Measurements from ENCODE around the gene GJA4. TPM values are rescaled to one million over a fixed set of nuclear protein-coding genes. Genes with fewer than 3 reads are reported as not detected.

Gene GJA4
- total RNA-seq, 1 experiment from 2014 or later: not detected

GRCh38 chr1:34828611-34829010 is 35.8 kb downstream of the GJA4 start:
- Histone ChIP-seq H3K4me3 (ENCODE audit: low read depth, low read length) (no peak overlapping the region), H3K36me3 (ENCODE audit: control insufficient read depth, insufficient read depth, low read length) (no peaks in the 10 kb centered on the region), H3K27me3 (replicated peaks; ENCODE audit: control insufficient read depth, insufficient read depth, low read length) (no peaks in the 10 kb centered on the region), H3K9me3 (no peaks in the 10 kb centered on the region), H3K4me1 (no peaks in the 10 kb centered on the region)
- Mint-ChIP-seq H3K27me3 (ENCODE audit: insufficient read depth, unreplicated experiment) (no peaks in the 10 kb centered on the region), H3K27ac (ENCODE audit: unreplicated experiment) (no peak overlapping the region), H3K9me3 (ENCODE audit: unreplicated experiment) (no peaks in the 10 kb centered on the region), H3K4me3 (ENCODE audit: unreplicated experiment) (no peak overlapping the region), H3K36me3 (ENCODE audit: insufficient read depth, unreplicated experiment) (no peaks in the 10 kb centered on the region), H3K4me1 (ENCODE audit: low read depth, unreplicated experiment) (no peaks in the 10 kb centered on the region)
- ChIA-PET POLR2A (no interaction called here), CTCF (no interaction called here)
- TF ChIP-seq, protein P1, sequence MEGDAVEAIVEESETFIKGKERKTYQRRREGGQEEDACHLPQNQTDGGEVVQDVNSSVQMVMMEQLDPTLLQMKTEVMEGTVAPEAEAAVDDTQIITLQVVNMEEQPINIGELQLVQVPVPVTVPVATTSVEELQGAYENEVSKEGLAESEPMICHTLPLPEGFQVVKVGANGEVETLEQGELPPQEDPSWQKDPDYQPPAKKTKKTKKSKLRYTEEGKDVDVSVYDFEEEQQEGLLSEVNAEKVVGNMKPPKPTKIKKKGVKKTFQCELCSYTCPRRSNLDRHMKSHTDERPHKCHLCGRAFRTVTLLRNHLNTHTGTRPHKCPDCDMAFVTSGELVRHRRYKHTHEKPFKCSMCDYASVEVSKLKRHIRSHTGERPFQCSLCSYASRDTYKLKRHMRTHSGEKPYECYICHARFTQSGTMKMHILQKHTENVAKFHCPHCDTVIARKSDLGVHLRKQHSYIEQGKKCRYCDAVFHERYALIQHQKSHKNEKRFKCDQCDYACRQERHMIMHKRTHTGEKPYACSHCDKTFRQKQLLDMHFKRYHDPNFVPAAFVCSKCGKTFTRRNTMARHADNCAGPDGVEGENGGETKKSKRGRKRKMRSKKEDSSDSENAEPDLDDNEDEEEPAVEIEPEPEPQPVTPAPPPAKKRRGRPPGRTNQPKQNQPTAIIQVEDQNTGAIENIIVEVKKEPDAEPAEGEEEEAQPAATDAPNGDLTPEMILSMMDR (IDR thresholded peaks at IDR 0.05; ENCODE audit: insufficient read depth in 1 of 2, low read depth in 1 of 2, low read length in 1 of 2, severe bottlenecking in 1 of 2, unreplicated experiment in 1 of 2): no peak
- no peak for DNase-seq
- intact Hi-C loops (cut with micrococcal nuclease; ENCODE audit: unreplicated experiment): no loop called here
- BruUV-seq (replicated peaks): no TSS peak

- Mint-ChIP-seq H3K36me3 (ENCODE audit: insufficient read depth, unreplicated experiment) (no peaks in the 10 kb centered on the region), H3K4me3 (ENCODE audit: unreplicated experiment) (no peak overlapping the region), H3K27ac (ENCODE audit: unreplicated experiment) (no peak overlapping the region), H3K27me3 (ENCODE audit: insufficient read depth, unreplicated experiment) (no peaks in the 10 kb centered on the region), H3K9me3 (ENCODE audit: unreplicated experiment) (no peaks in the 10 kb centered on the region), H3K4me1 (ENCODE audit: low read depth, unreplicated experiment) (no peaks in the 10 kb centered on the region)
- H3K36me3 ChIP-seq (ENCODE audit: control insufficient read depth, insufficient read depth, low read length): no peaks in the 10 kb centered on the region
- H3K4me1 ChIP-seq: no peaks in the 10 kb centered on the region
- no peak for DNase-seq
- no peaks in the 10 kb centered on the region for H3K27me3 ChIP-seq (replicated peaks; ENCODE audit: control insufficient read depth, insufficient read depth, low read length)
- H3K9me3 ChIP-seq: no peaks in the 10 kb centered on the region
- ChIA-PET POLR2A (no interaction called here), CTCF (no interaction called here)
- intact Hi-C loops (cut with micrococcal nuclease; ENCODE audit: unreplicated experiment): no loop called here
- TF ChIP-seq, protein P1 (IDR thresholded peaks at IDR 0.05; ENCODE audit: insufficient read depth in 1 of 2, low read depth in 1 of 2, low read length in 1 of 2, severe bottlenecking in 1 of 2, unreplicated experiment in 1 of 2): no peak
- H3K4me3 ChIP-seq (ENCODE audit: low read depth, low read length): no peak overlapping the region
- no TSS peak for BruUV-seq (replicated peaks)
Measured at GRCh38 chr1:34829250-34829649, 36.5 kb downstream of the GJA4 start.

DNA sequence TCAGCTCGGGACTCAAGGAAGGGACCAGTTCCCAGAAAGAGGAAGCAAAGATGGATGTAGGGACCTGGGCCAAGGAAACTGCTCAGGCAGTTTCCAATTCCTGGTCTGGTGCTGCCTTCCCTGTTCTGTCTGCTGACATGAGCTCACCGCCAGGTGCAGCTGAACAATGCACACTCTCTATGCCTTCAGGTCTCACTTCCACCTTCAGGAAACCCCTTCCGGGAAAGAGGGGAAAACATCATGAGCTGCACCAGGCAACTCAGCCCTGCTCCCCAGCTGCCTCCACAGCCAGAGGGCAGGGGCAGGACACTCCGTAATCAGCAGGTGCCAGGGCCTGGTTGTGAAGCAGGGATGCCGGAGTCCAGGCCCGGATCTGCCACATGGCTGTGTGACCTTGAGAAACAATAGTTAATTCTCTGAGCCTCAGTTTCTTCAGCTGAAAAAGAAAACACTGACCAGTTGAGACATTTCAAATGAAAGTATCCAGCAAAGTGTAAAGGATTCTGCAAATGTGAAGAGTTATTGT is 39.0 kb downstream of the GJA4 start:
- Histone ChIP-seq H3K36me3 (ENCODE audit: control insufficient read depth, insufficient read depth, low read length) (no peaks in the 10 kb centered on the region), H3K4me1 (no peaks in the 10 kb centered on the region), H3K27me3 (replicated peaks; ENCODE audit: control insufficient read depth, insufficient read depth, low read length) (no peaks in the 10 kb centered on the region), H3K9me3 (no peaks in the 10 kb centered on the region), H3K4me3 (ENCODE audit: low read depth, low read length) (no peak overlapping the region)
- no peak for DNase-seq
- POLR2A ChIA-PET: no interaction called here
- Mint-ChIP-seq H3K9me3 (ENCODE audit: unreplicated experiment) (no peaks in the 10 kb centered on the region), H3K27ac (ENCODE audit: unreplicated experiment) (no peak overlapping the region), H3K27me3 (ENCODE audit: insufficient read depth, unreplicated experiment) (no peaks in the 10 kb centered on the region), H3K4me1 (ENCODE audit: low read depth, unreplicated experiment) (no peaks in the 10 kb centered on the region), H3K36me3 (ENCODE audit: insufficient read depth, unreplicated experiment) (no peaks in the 10 kb centered on the region), H3K4me3 (ENCODE audit: unreplicated experiment) (no peak overlapping the region)
- intact Hi-C loops (cut with micrococcal nuclease; ENCODE audit: unreplicated experiment): no loop called here
- TF ChIP-seq, protein P1 (IDR thresholded peaks at IDR 0.05; ENCODE audit: insufficient read depth in 1 of 2, low read depth in 1 of 2, low read length in 1 of 2, severe bottlenecking in 1 of 2, unreplicated experiment in 1 of 2): no peak
- BruUV-seq (replicated peaks): no TSS peak
- CTCF ChIA-PET: no interaction called here

Measured in Caco-2 (cell line).